Measurements from ENCODE around the gene DMBX1.

DNA sequence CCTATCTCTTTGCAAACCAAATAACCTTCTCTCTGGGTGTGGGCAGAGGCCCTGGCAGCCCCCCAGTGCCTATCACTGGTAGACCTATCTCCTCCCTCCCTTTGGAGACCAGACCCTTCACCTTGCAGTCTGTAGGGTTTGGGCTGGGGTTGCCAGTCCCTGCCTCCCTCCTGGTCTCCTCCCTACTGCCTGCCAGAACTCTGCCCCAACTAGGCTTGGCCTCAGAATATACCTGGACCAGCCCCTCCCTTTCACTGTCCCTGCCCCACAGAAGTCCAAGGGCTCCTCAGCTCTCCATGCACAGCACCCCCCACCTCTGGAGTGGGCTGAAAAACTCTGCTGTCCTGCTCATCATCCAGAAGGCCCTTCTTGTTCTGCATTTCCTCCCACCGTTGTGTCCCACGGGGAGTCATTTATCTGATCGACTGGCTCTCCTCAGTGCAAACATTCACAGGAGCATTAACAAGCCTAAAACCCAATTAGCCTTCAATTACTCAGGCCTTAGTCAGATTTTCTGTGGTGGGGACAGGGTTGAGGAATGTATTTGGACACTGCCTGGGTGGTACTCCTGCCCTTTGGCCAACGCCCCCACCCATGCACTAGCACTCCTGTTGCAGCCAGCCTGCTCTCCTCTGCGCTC, 27.7 kb upstream of the DMBX1 start:
- no peak for TF ChIP-seq CTCF (IDR thresholded peaks at IDR 0.05)
- no peak for TF ChIP-seq POLR2A (IDR thresholded peaks at IDR 0.05)
- no peak for TF ChIP-seq POLR2AphosphoS5 (IDR thresholded peaks at IDR 0.05)
